Tibial nerve (tissue), 4 donors: Measurements from ENCODE around the gene YIF1A.

ENCODE experiments used
- CTCF ChIP-seq, 5 experiments: fragments of 200-600 bp in 3 of 5; fragments of 450-650 bp in 2 of 5; sonication (generic) in 3 of 5; IDR thresholded peaks; one replicate each; pipeline ENCODE4 v1.5.1; 2016 to 2019; ENCODE audit warnings: antibody characterized with exemption in 5 of 5, mild to moderate bottlenecking in 3 of 5, moderate library complexity in 2 of 5
- EP300 ChIP-seq, 2 donors: sonication (generic); formaldehyde crosslinking; IDR thresholded peaks; one replicate each; pipeline ENCODE4 v1.6.1; 2017; ENCODE audit warnings: antibody characterized with exemption in 2 of 2, mild to moderate bottlenecking in 1 of 2

GRCh38 chr11:66318600-66318970 lies 29.6 kb upstream of the YIF1A start:
- TF ChIP-seq CTCF (IDR thresholded peaks at IDR 0.05) (no peak), EP300 (IDR thresholded peaks at IDR 0.05) (no peak)
